Glutamatergic neuron (in vitro differentiated cells): Measurements from ENCODE around the gene PARPBP. TPM values are rescaled to one million over a fixed set of nuclear protein-coding genes. Genes with fewer than 3 reads are reported as not detected.

ENCODE experiments used
- DNase-seq: peaks from one replicate; pipeline ENCODE4 v3.0.0; 2022
- H3K27ac Mint-ChIP-seq: one replicate; pipeline ENCODE4 v1.8.0; 2020; ENCODE audit warnings: mild to moderate bottlenecking, mixed read lengths, inconsistent platforms; ENCODE audit not compliant: unreplicated experiment
- H3K27me3 Mint-ChIP-seq: one replicate; pipeline ENCODE4 v1.8.0; 2020; ENCODE audit warnings: mild to moderate bottlenecking, moderate library complexity, mixed read lengths, inconsistent platforms; ENCODE audit not compliant: unreplicated experiment
- H3K36me3 Mint-ChIP-seq: one replicate; pipeline ENCODE4 v1.8.0; 2020; ENCODE audit warnings: mild to moderate bottlenecking, mixed read lengths, inconsistent platforms; ENCODE audit not compliant: unreplicated experiment
- H3K4me1 Mint-ChIP-seq: one replicate; pipeline ENCODE4 v1.8.0; 2020; ENCODE audit warnings: mild to moderate bottlenecking, low read depth, mixed read lengths, inconsistent platforms; ENCODE audit not compliant: unreplicated experiment
- H3K4me3 Mint-ChIP-seq: one replicate; pipeline ENCODE4 v1.8.0; 2020; ENCODE audit warnings: mild to moderate bottlenecking, mixed read lengths, inconsistent platforms; ENCODE audit not compliant: unreplicated experiment
- H3K9me3 Mint-ChIP-seq: one replicate; pipeline ENCODE4 v1.8.0; 2020; ENCODE audit warnings: mild to moderate bottlenecking, moderate library complexity, mixed read lengths, inconsistent platforms; ENCODE audit not compliant: unreplicated experiment
- total RNA-seq: library from RNA; stranded (reverse); fragmentation: NEBNext Ultra II Directional; extraction: Animal tissue kit (Norgen Biotek cat#: 25700); gene quantifications from one replicate; pipeline ENCODE4 v1.2.1, GENCODE V29; 2021; ENCODE audit not compliant: unreplicated experiment
- TF ChIP-seq, protein P1 (sequence below): fragments of 200-600 bp; sonication (generic); IDR thresholded peaks from one replicate; pipeline ENCODE4 v1.5.0; 2021; ENCODE audit not compliant: partially characterized antibody, unreplicated experiment

Gene PARPBP
- total RNA-seq, 1 donor from 2014 or later = 6.3 TPM

- Mint-ChIP-seq H3K9me3 (no peaks in the 10 kb centered on the region), H3K4me3 (no peak overlapping the region), H3K4me1 (peaks cover 6% of the 10 kb centered on the region), H3K27me3 (no peaks in the 10 kb centered on the region), H3K36me3 (peaks cover 10% of the 10 kb centered on the region), H3K27ac (no peak overlapping the region)
- no peak for DNase-seq
- TF ChIP-seq, protein P1, sequence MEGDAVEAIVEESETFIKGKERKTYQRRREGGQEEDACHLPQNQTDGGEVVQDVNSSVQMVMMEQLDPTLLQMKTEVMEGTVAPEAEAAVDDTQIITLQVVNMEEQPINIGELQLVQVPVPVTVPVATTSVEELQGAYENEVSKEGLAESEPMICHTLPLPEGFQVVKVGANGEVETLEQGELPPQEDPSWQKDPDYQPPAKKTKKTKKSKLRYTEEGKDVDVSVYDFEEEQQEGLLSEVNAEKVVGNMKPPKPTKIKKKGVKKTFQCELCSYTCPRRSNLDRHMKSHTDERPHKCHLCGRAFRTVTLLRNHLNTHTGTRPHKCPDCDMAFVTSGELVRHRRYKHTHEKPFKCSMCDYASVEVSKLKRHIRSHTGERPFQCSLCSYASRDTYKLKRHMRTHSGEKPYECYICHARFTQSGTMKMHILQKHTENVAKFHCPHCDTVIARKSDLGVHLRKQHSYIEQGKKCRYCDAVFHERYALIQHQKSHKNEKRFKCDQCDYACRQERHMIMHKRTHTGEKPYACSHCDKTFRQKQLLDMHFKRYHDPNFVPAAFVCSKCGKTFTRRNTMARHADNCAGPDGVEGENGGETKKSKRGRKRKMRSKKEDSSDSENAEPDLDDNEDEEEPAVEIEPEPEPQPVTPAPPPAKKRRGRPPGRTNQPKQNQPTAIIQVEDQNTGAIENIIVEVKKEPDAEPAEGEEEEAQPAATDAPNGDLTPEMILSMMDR = no peak
Observed at GRCh38 chr12:102204025-102204424, 84.0 kb downstream of the PARPBP start.

DNA sequence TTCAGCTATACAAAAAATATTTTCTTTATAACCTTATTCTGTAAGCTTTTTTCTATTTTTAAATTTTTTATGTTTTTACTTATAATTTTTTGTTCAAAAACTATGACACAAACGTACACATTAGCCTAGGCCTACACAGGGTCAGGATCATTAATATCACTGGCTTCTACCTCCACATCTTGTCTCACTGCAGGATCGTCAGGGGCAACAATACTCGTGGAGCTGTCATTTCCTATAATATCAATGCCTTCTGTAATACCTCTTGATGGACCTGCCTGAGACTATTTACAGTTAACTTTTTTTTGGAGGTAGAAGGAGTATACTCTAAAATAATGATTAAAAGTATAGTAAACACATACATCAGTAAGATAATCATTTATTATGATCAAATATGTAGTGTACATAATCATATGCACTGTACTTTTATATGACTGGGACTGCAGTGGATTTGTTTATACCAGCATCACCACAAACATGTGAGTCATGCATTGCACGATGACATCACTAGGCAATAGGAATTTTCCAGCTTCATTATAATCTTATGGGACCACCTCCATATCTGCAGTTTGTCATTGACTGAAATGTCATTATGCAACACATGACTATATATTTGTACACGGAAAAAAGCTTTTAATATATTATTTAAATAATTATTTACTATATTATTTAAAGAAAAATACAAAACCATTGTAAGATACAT lies 96.2 kb downstream of the PARPBP start:
- no peak for DNase-seq
- H3K9me3 Mint-ChIP-seq = no peaks in the 10 kb centered on the region
- TF ChIP-seq, protein P1 = no peak
- H3K36me3 Mint-ChIP-seq = no peaks in the 10 kb centered on the region
- H3K27ac Mint-ChIP-seq = no peak overlapping the region
- no peak overlapping the region for H3K4me3 Mint-ChIP-seq
- no peaks in the 10 kb centered on the region for H3K4me1 Mint-ChIP-seq
- H3K27me3 Mint-ChIP-seq = no peaks in the 10 kb centered on the region

GRCh38 chr12:102220736-102221135 lies 100.8 kb downstream of the PARPBP start:
- Mint-ChIP-seq H3K27me3 (no peaks in the 10 kb centered on the region), H3K9me3 (no peaks in the 10 kb centered on the region), H3K4me1 (no peaks in the 10 kb centered on the region), H3K27ac (no peak overlapping the region), H3K36me3 (no peaks in the 10 kb centered on the region), H3K4me3 (no peak overlapping the region)
- TF ChIP-seq, protein P1 = no peak
- DNase-seq = no peak

- Mint-ChIP-seq H3K36me3 (no peaks in the 10 kb centered on the region), H3K4me3 (no peak overlapping the region), H3K9me3 (no peaks in the 10 kb centered on the region), H3K27ac (no peak overlapping the region), H3K27me3 (no peaks in the 10 kb centered on the region), H3K4me1 (no peaks in the 10 kb centered on the region)
- TF ChIP-seq, protein P1 = no peak
- no peak for DNase-seq
Observed at GRCh38 chr12:102227954-102228353, 108.0 kb downstream of the PARPBP start.

DNA sequence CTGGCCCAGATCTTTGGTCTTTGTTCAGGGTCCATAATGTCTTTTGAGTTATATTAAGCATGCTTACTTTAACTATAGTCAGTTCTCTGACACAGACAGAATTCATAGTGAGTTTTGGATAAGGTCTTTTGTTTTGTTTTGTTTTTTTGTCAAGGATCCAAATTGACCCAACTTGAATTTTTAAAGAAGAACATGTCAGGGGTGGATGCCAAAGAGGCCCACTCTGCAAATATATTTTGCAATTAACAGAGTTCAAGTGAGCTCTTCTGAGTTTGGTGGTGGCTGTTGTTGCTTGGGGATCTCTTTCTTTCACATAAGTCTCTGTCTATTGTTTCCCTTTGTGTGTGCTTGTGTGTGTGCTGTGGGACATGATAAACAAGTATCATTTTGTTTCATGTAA lies 112.1 kb downstream of the PARPBP start:
- no peaks in the 10 kb centered on the region for H3K9me3 Mint-ChIP-seq
- H3K27me3 Mint-ChIP-seq = no peaks in the 10 kb centered on the region
- H3K4me1 Mint-ChIP-seq = no peaks in the 10 kb centered on the region
- DNase-seq = no peak
- no peak overlapping the region for H3K27ac Mint-ChIP-seq
- H3K36me3 Mint-ChIP-seq = no peaks in the 10 kb centered on the region
- TF ChIP-seq, protein P1 = no peak
- H3K4me3 Mint-ChIP-seq = no peak overlapping the region
